Stomach (tissue), 4 donors: ENCODE measurements around the gene OLA1.

Source experiments
- POLR2A ChIP-seq, 4 donors: fragments of 450-650 bp; IDR thresholded peaks; one replicate each; pipeline ENCODE4 v1.6.1; 2016; ENCODE audit warnings: antibody characterized with exemption in 4 of 4, control low read depth in 2 of 4, mild to moderate bottlenecking in 1 of 4, moderate library complexity in 1 of 4
- TF ChIP-seq, protein P1 (sequence below), 7 experiments: fragments of 450-650 bp in 4 of 7; fragments of 200-600 bp in 3 of 7; sonication (generic) in 3 of 7; IDR thresholded peaks; one replicate each; pipeline ENCODE4 v1.5.1; 2016 to 2019; ENCODE audit warnings: antibody characterized with exemption in 7 of 7, control low read depth in 2 of 7, mild to moderate bottlenecking in 1 of 7

DNA sequence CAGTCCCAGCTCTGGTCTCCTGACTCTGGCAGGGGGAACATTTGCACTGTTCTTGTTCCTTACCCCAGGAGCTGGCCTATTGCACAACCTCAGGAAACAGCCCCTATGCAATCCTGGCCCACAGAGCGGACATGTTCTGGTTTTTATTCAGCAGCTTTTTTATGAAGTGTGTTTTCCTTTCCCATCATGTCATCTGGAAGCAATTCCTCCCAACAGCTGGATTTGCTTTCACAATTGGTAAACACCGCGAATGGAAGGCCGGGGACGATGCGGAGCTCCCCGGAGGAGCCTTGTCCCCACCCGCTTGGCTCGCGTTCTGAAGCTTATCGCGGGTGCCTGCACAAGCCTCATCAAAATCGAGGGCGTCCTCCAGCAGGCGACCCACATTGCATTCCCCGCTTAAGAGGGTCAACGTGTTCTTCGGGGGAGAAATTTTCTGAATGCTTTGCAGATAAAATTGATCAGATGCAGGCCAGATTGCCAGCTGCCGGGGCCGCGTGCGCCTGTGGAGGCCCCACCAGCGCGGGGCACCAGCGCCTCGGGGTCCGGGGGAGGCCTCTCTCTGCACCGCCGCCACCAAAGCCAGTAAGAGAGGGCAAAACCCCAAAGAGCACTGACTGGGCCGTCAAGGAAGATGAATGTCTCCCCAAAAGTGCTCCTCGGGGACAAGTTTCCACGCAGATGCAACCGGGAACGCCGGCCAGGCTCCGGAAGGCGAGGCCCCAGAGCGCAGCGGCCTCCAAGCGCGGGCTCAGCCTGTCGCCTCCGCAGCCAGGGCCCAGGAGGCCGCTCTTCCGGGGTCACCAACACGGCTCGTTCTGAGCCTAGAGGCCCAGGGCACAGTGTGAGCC lies 222.8 kb downstream of the OLA1 start:
- no peak for TF ChIP-seq POLR2A (IDR thresholded peaks at IDR 0.05)
- TF ChIP-seq, protein P1, sequence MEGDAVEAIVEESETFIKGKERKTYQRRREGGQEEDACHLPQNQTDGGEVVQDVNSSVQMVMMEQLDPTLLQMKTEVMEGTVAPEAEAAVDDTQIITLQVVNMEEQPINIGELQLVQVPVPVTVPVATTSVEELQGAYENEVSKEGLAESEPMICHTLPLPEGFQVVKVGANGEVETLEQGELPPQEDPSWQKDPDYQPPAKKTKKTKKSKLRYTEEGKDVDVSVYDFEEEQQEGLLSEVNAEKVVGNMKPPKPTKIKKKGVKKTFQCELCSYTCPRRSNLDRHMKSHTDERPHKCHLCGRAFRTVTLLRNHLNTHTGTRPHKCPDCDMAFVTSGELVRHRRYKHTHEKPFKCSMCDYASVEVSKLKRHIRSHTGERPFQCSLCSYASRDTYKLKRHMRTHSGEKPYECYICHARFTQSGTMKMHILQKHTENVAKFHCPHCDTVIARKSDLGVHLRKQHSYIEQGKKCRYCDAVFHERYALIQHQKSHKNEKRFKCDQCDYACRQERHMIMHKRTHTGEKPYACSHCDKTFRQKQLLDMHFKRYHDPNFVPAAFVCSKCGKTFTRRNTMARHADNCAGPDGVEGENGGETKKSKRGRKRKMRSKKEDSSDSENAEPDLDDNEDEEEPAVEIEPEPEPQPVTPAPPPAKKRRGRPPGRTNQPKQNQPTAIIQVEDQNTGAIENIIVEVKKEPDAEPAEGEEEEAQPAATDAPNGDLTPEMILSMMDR (IDR thresholded peaks at IDR 0.05) = no peak
